SK-N-SH (cell line): ENCODE measurements around the gene RBM4B.

ENCODE experiments used
- CHD2 ChIP-seq: fragments of 150-350 bp; IDR thresholded peaks from 2 replicates; pipeline ENCODE4 v1.6.1; 2018; ENCODE audit warnings: low read length; ENCODE audit not compliant: partially characterized antibody
- ELF1 ChIP-seq: IDR thresholded peaks from 2 replicates; pipeline ENCODE4 v1.4.0; 2012
- GABPA ChIP-seq: IDR thresholded peaks from 2 replicates; pipeline ENCODE4 v1.4.0; 2012; ENCODE audit warnings: low read depth, mild to moderate bottlenecking
- POLR2AphosphoS5 ChIP-seq: IDR thresholded peaks from 2 replicates; pipeline ENCODE4 v1.6.1; 2012; ENCODE audit warnings: low read depth, low read length
- RXRA ChIP-seq: IDR thresholded peaks from 2 replicates; pipeline ENCODE4 v1.4.0; 2012; ENCODE audit warnings: low read depth, mild to moderate bottlenecking, borderline replicate concordance
- TAF1 ChIP-seq: IDR thresholded peaks from 2 replicates; pipeline ENCODE4 v1.6.1; 2012; ENCODE audit warnings: low read depth, mild to moderate bottlenecking, low read length, moderate library complexity, borderline replicate concordance
- YY1 ChIP-seq: IDR thresholded peaks from 2 replicates; pipeline ENCODE4 v1.4.0; 2012; ENCODE audit warnings: low read depth, mild to moderate bottlenecking
- TF ChIP-seq, protein P1 (sequence below): fragments of 200-600 bp; sonication (generic); IDR thresholded peaks from 2 replicates; pipeline ENCODE4 v1.6.1; 2017; ENCODE audit warnings: antibody characterized with exemption, mild to moderate bottlenecking, moderate library complexity
- TF ChIP-seq, protein P2 (sequence below): fragments of 150-350 bp; IDR thresholded peaks from 2 replicates; pipeline ENCODE4 v1.6.1; 2017; ENCODE audit warnings: antibody characterized with exemption, low read length, low read depth, borderline replicate concordance
- TF ChIP-seq, protein P3 (sequence below): IDR thresholded peaks from 2 replicates; pipeline ENCODE4 v1.4.0; 2012; ENCODE audit warnings: low read depth

DNA sequence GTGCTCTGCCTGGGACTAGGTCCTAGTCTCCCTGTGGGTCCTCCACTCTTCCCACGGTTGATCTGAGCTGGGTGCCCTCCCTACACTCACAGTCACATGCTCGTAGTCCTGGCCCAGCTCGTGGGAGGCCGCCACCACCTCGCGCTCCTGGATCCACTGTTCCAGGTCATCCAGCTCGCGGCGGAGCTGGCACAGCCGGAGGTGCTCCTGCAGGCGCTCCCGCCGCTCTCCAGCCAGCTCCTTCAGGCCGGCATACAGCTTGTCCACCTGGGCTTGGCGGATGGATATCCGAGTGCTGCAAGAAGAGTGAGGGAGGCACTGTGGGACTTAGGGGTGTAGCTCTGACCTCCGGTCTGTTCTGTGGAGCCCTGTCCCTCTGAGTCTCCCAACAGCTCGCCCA is 14.8 kb upstream of the RBM4B start:
- TF ChIP-seq, protein P1, sequence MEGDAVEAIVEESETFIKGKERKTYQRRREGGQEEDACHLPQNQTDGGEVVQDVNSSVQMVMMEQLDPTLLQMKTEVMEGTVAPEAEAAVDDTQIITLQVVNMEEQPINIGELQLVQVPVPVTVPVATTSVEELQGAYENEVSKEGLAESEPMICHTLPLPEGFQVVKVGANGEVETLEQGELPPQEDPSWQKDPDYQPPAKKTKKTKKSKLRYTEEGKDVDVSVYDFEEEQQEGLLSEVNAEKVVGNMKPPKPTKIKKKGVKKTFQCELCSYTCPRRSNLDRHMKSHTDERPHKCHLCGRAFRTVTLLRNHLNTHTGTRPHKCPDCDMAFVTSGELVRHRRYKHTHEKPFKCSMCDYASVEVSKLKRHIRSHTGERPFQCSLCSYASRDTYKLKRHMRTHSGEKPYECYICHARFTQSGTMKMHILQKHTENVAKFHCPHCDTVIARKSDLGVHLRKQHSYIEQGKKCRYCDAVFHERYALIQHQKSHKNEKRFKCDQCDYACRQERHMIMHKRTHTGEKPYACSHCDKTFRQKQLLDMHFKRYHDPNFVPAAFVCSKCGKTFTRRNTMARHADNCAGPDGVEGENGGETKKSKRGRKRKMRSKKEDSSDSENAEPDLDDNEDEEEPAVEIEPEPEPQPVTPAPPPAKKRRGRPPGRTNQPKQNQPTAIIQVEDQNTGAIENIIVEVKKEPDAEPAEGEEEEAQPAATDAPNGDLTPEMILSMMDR = no peak
- TF ChIP-seq POLR2AphosphoS5 = no peak
- TF ChIP-seq TAF1 = no peak
- TF ChIP-seq YY1 = no peak
- TF ChIP-seq GABPA = no peak
- TF ChIP-seq, protein P2, sequence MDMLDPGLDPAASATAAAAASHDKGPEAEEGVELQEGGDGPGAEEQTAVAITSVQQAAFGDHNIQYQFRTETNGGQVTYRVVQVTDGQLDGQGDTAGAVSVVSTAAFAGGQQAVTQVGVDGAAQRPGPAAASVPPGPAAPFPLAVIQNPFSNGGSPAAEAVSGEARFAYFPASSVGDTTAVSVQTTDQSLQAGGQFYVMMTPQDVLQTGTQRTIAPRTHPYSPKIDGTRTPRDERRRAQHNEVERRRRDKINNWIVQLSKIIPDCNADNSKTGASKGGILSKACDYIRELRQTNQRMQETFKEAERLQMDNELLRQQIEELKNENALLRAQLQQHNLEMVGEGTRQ = no peak
- no peak for TF ChIP-seq RXRA
- TF ChIP-seq ELF1 = no peak
- TF ChIP-seq CHD2 = no peak
- TF ChIP-seq, protein P3, sequence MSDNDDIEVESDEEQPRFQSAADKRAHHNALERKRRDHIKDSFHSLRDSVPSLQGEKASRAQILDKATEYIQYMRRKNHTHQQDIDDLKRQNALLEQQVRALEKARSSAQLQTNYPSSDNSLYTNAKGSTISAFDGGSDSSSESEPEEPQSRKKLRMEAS = no peak
